HEK293T (cell line): Measurements from ENCODE around the gene RIPK1.

Source experiments
- ARNT ChIP-seq: fragments of 450-650 bp; IDR thresholded peaks from 2 replicates; pipeline ENCODE4 v1.6.1; 2017; ENCODE audit warnings: mild to moderate bottlenecking
- BHLHE40 ChIP-seq: fragments of 450-650 bp; IDR thresholded peaks from 2 replicates; pipeline ENCODE4 v1.6.1; 2016; ENCODE audit warnings: mild to moderate bottlenecking, moderate library complexity, borderline replicate concordance
- CTBP1 ChIP-seq: fragments of 450-650 bp; IDR thresholded peaks from 2 replicates; pipeline ENCODE4 v1.6.1; 2016; ENCODE audit warnings: borderline replicate concordance
- FOXA1 ChIP-seq: fragments of 450-650 bp; IDR thresholded peaks from 2 replicates; pipeline ENCODE4 v1.6.1; 2016; ENCODE audit warnings: mild to moderate bottlenecking
- FOXK2 ChIP-seq: fragments of 450-650 bp; IDR thresholded peaks from 2 replicates; pipeline ENCODE4 v1.6.1; 2016; ENCODE audit warnings: mild to moderate bottlenecking
- FOXM1 ChIP-seq: fragments of 450-650 bp; IDR thresholded peaks from 2 replicates; pipeline ENCODE4 v1.6.1; 2017; ENCODE audit warnings: mild to moderate bottlenecking, borderline replicate concordance
- HDGF ChIP-seq: fragments of 450-650 bp; IDR thresholded peaks from 2 replicates; pipeline ENCODE4 v1.6.1; 2017; ENCODE audit warnings: antibody characterized with exemption, borderline replicate concordance
- L3MBTL2 ChIP-seq: fragments of 450-650 bp; conservative IDR thresholded peaks from 2 replicates; pipeline ENCODE4 v1.6.1; 2016; ENCODE audit warnings: mild to moderate bottlenecking
- NFRKB ChIP-seq: fragments of 450-650 bp; IDR thresholded peaks from 2 replicates; pipeline ENCODE4 v1.6.1; 2016; ENCODE audit warnings: mild to moderate bottlenecking, moderate library complexity
- PKNOX1 ChIP-seq: fragments of 450-650 bp; IDR thresholded peaks from 2 replicates; pipeline ENCODE4 v1.6.1; 2016
- SP1 ChIP-seq: fragments of 450-650 bp; IDR thresholded peaks from 2 replicates; pipeline ENCODE4 v1.6.1; 2017
- SUZ12 ChIP-seq: fragments of 450-650 bp; IDR thresholded peaks from 2 replicates; pipeline ENCODE4 v1.6.1; 2016; ENCODE audit warnings: mild to moderate bottlenecking
- TARDBP ChIP-seq: fragments of 450-650 bp; IDR thresholded peaks from 2 replicates; pipeline ENCODE4 v1.6.1; 2016
- ZNF384 ChIP-seq: fragments of 450-650 bp; IDR thresholded peaks from 2 replicates; pipeline ENCODE4 v1.6.1; 2016

- TF ChIP-seq HDGF (no peak), ZNF384 (no peak), NFRKB (no peak), L3MBTL2 (no peak), PKNOX1 (no peak), TARDBP (no peak), SUZ12 (no peak), FOXK2 (no peak), SP1 (no peak), ARNT (no peak), BHLHE40 (no peak), FOXM1 (no peak), FOXA1 (no peak), CTBP1 (no peak)
Observed at GRCh38 chr6:3075772-3076113, 7.4 kb downstream of the RIPK1 start.
